K562 (cell line): ENCODE results near the gene POU2F3. TPM values are rescaled to one million over a fixed set of nuclear protein-coding genes. Genes with fewer than 3 reads are reported as not detected.

Source experiments
- CC2D1A ChIP-seq: fragments of 450-650 bp; IDR thresholded peaks from 2 replicates; pipeline ENCODE4 v1.6.1; 2017; ENCODE audit warnings: mild to moderate bottlenecking
- KLF13 ChIP-seq: fragments of 450-650 bp; IDR thresholded peaks from 2 replicates; pipeline ENCODE4 v1.6.1; 2016; ENCODE audit warnings: missing genetic modification characterization, low read depth, mild to moderate bottlenecking, missing compliant biosample characterization, moderate library complexity, borderline replicate concordance
- SAFB ChIP-seq: fragments of 200-400 bp; formaldehyde crosslinking; IDR thresholded peaks from 2 replicates; pipeline ENCODE4 v1.6.1; 2017; ENCODE audit warnings: low read depth, low read length, borderline replicate concordance
- TEAD4 ChIP-seq, 2 experiments: sonication (generic) in 1 of 2; formaldehyde crosslinking in 1 of 2; IDR thresholded peaks; 2 replicates each; pipeline versions ENCODE4 v1.6.1 to v1.8.0; 2012 to 2022; ENCODE audit warnings: borderline replicate concordance in 1 of 2, inconsistent platforms in 1 of 2, low read length in 1 of 2, mild to moderate bottlenecking in 1 of 2, missing genetic modification reagents in 1 of 2
- XRCC3 ChIP-seq: fragments of 450-650 bp; IDR thresholded peaks from 2 replicates; pipeline ENCODE4 v1.6.1; 2017; ENCODE audit warnings: mild to moderate bottlenecking, moderate library complexity
- ZNF253 ChIP-seq: fragments of 250-450 bp; sonication (Bioruptor Pico); conservative IDR thresholded peaks from 2 replicates; pipeline ENCODE4 v1.6.1; 2021; ENCODE audit warnings: mild to moderate bottlenecking
- polyA plus RNA-seq, 8 experiments: library from polyadenylated mRNA; depleted of rRNA in 4 of 8; stranded (reverse) in 5 of 8; unstranded in 3 of 8; fragments of >200 nt; fragmentation: Nextera tagmentation in 2 of 8; fragmentation: Illumina TruSeq in 1 of 8; extraction: Ambion mirVana in 2 of 8; extraction: Trizol in 1 of 8; gene quantifications; 2 replicates each; pipeline versions ENCODE4 v1.2.1 to v1.2.3, GENCODE V29; 2011 to 2014; ENCODE audit warnings: inconsistent platforms in 1 of 8, missing spikeins in 1 of 8
- total RNA-seq, 7 experiments: library from RNA; depleted of rRNA in 6 of 7; stranded (reverse); fragments of >200 nt in 6 of 7; fragmentation: Illumina TruSeq in 2 of 7; extraction: Trizol in 2 of 7; gene quantifications; 2 replicates each; pipeline versions ENCODE4 v1.2.1 to v1.2.3, GENCODE V29; 2011 to 2021; ENCODE audit warnings: low replicate concordance in 1 of 7
- TF ChIP-seq, protein P1 (sequence below): sonication (generic); formaldehyde crosslinking; IDR thresholded peaks from 2 replicates; pipeline ENCODE4 v1.8.1; 2023; ENCODE audit warnings: mild to moderate bottlenecking, missing genetic modification reagents
- TF ChIP-seq, protein P2 (sequence below): fragments of 450-650 bp; formaldehyde crosslinking; IDR thresholded peaks from 2 replicates; pipeline ENCODE4 v1.4.0; 2022; ENCODE audit warnings: missing genetic modification characterization
- TF ChIP-seq, protein P3 (sequence below): fragments of 250-450 bp; sonication (Bioruptor Pico); IDR thresholded peaks from 2 replicates; pipeline ENCODE4 v1.8.0; 2021; ENCODE audit warnings: mild to moderate bottlenecking, moderate library complexity
- TF ChIP-seq, protein P4 (sequence below): fragments of 250-450 bp; sonication (Bioruptor Pico); IDR thresholded peaks from 2 replicates; pipeline ENCODE4 v1.5.0; 2021; ENCODE audit warnings: mild to moderate bottlenecking, borderline replicate concordance
- TF ChIP-seq, protein P5 (sequence below), 2 experiments: fragments of 450-650 bp in 1 of 2; IDR thresholded peaks; 2 replicates each; pipeline ENCODE4 v1.6.1; 2011 to 2017; ENCODE audit warnings: low read depth in 2 of 2, antibody characterized with exemption in 1 of 2, borderline replicate concordance in 1 of 2, low read length in 1 of 2, mild to moderate bottlenecking in 1 of 2, mixed read lengths in 1 of 2; ENCODE audit not compliant: control insufficient read depth in 1 of 2

The POU2F3 gene
- total and polyA plus RNA-seq, 9 of the 15 experiments (the other 6 are each of a cell fraction or from before 2014, with no cell fraction given), result not detected

DNA sequence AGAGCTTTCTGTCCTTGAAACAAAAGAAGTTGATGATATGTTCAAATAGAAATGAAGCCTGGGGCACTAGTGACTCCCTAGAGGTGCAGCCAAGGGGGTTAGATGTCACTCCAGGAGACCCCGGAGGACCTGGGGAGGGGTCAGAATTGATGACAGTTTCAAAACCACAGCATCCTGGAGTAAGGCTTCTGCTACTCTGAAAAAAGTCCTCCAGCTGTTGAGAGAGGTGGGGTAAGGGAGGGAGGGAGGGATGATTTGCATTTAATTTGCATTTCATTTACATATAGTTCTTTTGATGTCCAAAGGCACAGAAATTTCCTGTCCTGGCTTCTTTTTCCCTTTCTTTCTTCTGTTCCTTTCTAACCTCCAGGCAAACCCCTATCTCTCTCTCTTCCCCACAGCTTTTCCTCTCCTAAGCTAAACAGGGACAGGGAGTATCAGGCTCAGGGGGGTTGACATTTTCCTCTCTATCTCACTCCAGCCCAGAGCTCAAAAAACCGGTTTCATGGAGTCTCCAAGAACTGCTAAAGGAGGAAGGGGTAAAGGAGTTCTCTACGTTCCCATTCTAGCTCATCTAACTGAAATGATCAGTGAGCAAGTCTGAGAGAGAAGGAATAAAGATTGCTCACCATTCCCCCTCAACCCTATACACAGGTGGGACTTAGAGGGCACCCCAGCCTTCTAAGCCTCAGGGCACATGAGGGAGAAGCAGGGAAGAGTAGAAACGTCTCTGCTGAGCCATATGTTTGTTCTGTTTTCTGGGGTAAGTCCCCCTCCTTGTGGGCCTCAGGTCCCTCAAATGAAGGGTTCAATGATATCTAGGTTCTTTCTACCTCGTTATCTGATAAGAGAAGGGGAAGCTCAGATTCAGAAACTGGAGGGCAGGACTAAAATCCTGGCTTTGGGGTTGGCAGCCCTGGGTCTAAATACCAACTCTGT is 3.5 kb upstream of the POU2F3 start (continued):
- TF ChIP-seq, protein P1, sequence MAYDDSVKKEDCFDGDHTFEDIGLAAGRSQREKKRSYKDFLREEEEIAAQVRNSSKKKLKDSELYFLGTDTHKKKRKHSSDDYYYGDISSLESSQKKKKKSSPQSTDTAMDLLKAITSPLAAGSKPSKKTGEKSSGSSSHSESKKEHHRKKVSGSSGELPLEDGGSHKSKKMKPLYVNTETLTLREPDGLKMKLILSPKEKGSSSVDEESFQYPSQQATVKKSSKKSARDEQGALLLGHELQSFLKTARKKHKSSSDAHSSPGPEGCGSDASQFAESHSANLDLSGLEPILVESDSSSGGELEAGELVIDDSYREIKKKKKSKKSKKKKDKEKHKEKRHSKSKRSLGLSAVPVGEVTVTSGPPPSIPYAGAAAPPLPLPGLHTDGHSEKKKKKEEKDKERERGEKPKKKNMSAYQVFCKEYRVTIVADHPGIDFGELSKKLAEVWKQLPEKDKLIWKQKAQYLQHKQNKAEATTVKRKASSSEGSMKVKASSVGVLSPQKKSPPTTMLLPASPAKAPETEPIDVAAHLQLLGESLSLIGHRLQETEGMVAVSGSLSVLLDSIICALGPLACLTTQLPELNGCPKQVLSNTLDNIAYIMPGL, result no peak
- TF ChIP-seq, protein P2, sequence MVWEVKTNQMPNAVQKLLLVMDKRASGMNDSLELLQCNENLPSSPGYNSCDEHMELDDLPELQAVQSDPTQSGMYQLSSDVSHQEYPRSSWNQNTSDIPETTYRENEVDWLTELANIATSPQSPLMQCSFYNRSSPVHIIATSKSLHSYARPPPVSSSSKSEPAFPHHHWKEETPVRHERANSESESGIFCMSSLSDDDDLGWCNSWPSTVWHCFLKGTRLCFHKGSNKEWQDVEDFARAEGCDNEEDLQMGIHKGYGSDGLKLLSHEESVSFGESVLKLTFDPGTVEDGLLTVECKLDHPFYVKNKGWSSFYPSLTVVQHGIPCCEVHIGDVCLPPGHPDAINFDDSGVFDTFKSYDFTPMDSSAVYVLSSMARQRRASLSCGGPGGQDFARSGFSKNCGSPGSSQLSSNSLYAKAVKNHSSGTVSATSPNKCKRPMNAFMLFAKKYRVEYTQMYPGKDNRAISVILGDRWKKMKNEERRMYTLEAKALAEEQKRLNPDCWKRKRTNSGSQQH, result peak; percentile 97; the same call in 1 of the 2 replicates
- TF ChIP-seq, protein P3, sequence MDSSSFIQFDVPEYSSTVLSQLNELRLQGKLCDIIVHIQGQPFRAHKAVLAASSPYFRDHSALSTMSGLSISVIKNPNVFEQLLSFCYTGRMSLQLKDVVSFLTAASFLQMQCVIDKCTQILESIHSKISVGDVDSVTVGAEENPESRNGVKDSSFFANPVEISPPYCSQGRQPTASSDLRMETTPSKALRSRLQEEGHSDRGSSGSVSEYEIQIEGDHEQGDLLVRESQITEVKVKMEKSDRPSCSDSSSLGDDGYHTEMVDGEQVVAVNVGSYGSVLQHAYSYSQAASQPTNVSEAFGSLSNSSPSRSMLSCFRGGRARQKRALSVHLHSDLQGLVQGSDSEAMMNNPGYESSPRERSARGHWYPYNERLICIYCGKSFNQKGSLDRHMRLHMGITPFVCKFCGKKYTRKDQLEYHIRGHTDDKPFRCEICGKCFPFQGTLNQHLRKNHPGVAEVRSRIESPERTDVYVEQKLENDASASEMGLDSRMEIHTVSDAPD, result no peak
- TF ChIP-seq CC2D1A (no peak), XRCC3 (no peak; the same call in 1 of the 2 replicates), SAFB (no peak), TEAD4 (IDR thresholded peaks at IDR 0.05; ENCODE audit: low read length) (peak; percentile 74), TEAD4 (CRISPR knock-in tag; IDR thresholded peaks at IDR 0.05; ENCODE audit: borderline replicate concordance) (no peak), KLF13 (no peak), ZNF253 (CRISPR knock-in tag) (peak; percentile 70; the same call in 1 of the 2 replicates)
- TF ChIP-seq, protein P4, sequence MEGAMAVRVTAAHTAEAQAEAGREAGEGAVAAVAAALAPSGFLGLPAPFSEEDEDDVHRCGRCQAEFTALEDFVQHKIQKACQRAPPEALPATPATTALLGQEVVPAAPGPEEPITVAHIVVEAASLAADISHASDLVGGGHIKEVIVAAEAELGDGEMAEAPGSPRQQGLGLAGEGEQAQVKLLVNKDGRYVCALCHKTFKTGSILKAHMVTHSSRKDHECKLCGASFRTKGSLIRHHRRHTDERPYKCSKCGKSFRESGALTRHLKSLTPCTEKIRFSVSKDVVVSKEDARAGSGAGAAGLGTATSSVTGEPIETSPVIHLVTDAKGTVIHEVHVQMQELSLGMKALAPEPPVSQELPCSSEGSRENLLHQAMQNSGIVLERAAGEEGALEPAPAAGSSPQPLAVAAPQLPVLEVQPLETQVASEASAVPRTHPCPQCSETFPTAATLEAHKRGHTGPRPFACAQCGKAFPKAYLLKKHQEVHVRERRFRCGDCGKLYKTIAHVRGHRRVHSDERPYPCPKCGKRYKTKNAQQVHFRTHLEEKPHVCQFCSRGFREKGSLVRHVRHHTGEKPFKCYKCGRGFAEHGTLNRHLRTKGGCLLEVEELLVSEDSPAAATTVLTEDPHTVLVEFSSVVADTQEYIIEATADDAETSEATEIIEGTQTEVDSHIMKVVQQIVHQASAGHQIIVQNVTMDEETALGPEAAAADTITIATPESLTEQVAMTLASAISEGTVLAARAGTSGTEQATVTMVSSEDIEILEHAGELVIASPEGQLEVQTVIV (CRISPR knock-in tag), result no peak
- TF ChIP-seq, protein P5, sequence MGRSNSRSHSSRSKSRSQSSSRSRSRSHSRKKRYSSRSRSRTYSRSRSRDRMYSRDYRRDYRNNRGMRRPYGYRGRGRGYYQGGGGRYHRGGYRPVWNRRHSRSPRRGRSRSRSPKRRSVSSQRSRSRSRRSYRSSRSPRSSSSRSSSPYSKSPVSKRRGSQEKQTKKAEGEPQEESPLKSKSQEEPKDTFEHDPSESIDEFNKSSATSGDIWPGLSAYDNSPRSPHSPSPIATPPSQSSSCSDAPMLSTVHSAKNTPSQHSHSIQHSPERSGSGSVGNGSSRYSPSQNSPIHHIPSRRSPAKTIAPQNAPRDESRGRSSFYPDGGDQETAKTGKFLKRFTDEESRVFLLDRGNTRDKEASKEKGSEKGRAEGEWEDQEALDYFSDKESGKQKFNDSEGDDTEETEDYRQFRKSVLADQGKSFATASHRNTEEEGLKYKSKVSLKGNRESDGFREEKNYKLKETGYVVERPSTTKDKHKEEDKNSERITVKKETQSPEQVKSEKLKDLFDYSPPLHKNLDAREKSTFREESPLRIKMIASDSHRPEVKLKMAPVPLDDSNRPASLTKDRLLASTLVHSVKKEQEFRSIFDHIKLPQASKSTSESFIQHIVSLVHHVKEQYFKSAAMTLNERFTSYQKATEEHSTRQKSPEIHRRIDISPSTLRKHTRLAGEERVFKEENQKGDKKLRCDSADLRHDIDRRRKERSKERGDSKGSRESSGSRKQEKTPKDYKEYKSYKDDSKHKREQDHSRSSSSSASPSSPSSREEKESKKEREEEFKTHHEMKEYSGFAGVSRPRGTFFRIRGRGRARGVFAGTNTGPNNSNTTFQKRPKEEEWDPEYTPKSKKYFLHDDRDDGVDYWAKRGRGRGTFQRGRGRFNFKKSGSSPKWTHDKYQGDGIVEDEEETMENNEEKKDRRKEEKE (IDR thresholded peaks at IDR 0.05; ENCODE audit: borderline replicate concordance in 1 of 2, control insufficient read depth in 1 of 2, low read depth in 2 of 2, low read length in 1 of 2), result peak in 1 of 2 experiments; percentile 99; a peak in 2 of 4 replicates
